ENCODE results near the gene UFC1.

Gene UFC1

GRCh38 chr1:161196111-161196510, 42.3 kb downstream of the UFC1 start:
- no peak for DNase-seq

DNA sequence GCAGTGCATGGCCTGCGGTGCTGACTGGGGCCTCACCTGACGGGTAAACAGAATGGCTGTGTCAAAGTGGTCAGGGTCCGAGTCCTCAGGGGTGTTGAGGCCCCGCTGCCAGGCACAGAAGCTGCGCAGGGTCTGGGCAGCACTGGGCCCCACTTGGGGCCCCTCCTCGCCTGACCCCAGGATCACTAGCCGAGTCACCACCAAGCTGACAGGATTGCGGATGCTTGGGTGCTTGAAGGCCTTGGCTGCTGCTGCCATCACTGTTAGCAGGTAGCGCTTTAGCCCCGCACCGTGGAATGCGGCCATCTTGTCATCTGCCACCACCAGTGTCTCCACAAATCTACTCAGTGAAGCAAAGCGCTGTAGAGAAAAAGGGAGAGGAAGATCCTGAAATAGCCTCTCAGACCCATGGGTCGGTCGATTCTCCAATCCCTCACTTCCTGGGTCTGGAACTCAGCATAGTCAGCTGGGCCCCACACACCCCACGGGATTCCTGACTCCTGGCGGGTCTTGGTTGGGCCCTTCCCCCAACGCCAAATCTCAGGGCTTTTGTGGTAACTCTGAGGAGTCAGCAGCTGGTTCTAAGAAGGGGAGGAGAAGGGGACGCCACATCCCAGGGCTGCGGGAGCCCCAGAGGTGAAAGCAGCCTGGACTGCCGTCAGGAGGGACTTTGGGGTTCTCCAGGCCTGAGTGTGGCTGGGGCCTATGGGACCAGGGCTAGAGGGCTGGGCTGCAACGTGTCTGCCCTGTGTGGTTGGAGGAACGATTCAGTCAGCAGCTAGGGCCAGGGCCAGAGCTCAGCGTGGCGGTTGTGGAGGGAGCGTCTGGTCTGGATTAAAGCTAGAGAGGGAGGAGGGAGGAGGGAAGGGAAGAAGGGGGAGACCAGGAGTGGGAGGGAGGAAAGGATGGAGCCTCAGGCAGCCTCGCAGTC, 43.0 kb downstream of the UFC1 start:
- DNase-seq = no peak

GRCh38 chr1:161197560-161198193, 43.9 kb downstream of the UFC1 start:
- no peak for DNase-seq

DNA sequence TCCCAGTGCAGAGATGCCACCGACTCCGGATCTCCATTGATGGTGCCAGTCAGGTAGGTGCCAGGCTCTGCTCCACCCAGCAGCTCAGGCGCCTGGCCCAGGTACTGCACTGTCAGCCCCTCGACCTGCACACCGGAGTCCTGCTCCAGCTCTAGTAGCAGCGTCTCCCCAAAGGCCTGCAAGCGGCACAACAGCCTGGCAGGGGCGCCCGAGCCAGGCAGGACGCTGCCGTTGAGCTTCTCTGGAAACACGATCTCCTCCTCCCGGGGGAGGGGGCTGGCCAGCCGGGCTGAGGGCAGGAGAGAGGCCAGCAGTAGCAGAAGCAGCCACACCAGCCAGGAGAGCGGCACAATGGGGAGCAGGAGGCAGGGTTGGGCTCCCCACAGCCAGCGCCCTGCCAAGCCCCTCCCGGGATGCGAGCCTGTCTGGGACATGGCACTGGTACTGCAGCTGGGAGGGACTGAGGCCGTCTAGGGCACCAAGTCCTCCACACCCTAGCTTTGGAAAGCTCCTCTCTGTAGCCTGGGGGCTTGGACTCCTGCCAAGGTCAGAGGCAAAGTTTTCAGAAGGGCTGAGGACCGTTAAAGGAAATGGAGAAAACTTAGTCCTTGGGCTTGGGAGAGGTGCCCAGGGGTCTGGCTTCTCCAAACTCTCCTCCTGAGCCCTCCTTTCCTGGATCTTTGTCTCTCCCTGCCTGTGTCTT, 44.6 kb downstream of the UFC1 start:
- DNase-seq = no peak

GRCh38 chr1:161198897-161199431, 45.2 kb downstream of the UFC1 start, which contains the start of gene ADAMTS4:
Gene ADAMTS4, minus strand, starts transcription at chr1:161199054. Its CDS starts 427 bp downstream, at chr1:161198627.
- no peak for DNase-seq

DNA sequence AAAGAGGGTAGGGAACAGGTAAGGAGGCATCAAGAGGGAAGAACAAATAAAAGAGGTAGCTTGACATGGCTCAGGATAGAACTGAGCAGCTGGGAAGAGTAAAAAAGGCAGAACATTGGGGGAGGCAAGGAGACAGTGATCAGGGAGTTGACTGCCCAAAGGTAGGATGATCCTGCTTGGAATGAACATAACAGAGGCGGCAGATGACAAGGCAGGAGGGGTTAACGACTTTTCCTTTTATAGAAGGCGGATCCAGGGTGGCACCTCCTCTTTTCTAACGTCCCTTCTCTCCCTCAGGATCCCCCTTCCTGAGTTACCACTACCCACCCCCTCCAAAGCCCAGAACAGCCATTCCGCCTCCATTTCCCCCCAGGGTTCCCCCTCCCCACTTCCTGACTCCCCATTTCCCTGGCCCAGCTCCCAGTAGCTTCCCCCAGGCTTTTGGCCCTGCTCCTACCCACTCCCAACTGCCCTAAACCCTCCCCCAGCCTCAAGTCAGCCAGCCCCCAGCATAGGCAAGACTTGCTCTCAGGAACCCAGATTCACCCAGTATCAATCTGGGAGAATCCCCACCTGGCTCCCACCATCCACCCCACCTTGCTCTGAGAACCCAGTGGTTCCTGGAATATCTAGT, 45.8 kb downstream of the UFC1 start:
- DNase-seq = no peak

DNA sequence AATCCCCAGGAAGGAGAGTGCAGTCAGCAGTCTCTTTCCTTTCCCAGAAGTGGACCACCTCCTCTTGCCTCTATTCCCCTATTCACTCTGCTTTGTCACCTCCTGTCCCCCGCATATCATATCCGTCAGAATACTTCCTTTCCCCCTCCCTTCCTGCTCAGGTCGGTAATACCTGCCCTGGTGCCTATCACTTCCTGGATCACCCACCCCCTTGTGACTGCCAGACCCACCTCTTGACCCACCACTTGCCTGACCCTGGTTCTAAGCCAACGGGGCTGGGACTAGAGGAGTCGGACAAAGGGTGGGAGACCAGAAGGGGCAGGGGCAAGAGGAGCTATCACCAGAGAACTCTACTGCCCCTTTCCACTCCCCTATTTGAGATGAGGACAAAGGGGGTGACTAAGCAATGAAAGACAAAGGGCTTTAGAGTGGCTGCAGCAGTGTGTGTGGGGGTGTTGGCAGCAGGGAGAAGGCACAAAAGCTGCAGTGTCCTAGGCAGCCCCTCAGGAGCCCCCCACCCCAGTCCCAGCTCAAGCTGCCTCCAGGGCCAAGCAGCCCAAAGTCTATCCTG, 46.7 kb downstream of the UFC1 start:
- DNase-seq = no peak

DNA sequence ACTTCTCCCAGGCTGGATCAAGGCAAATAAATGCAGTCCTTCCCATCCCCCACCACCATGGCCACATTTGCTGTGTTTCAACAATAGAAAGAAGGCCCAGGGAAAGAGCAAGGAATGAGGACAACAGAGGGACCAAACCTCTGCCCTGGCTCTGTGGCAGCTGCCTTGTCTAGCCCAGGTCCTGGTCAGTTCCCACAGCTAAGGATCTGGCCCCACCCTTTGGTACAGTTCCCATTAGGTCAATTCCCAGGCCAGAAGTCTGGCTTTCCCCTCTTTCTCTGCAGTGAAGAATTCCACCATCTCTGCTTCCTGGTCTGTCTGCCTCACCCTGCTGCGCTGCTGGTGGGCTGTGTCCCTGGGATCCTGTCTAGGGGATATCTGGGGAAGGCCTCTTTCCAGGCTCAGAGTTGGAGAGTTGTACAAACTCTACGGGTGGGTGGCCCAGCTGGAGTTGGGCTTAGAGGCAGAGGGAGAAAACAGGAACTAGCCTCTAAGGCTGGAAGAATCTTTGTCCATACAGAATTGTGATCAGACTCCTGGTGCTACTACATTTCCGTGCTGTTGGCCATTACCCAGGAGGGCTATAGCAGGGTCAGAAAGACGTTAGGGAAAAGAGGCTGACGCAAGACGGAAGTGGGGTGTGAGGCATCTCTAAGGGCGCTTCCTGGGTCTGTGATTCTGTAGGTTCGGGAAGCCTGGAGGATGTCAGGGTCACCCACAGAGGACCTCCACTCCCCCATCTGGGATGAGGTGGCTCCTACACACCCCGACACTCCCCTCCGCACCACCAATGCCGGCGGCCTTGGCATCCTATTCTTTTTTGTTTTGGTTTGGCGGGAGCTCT, 47.4 kb downstream of the UFC1 start:
- DNase-seq = no peak

DNA sequence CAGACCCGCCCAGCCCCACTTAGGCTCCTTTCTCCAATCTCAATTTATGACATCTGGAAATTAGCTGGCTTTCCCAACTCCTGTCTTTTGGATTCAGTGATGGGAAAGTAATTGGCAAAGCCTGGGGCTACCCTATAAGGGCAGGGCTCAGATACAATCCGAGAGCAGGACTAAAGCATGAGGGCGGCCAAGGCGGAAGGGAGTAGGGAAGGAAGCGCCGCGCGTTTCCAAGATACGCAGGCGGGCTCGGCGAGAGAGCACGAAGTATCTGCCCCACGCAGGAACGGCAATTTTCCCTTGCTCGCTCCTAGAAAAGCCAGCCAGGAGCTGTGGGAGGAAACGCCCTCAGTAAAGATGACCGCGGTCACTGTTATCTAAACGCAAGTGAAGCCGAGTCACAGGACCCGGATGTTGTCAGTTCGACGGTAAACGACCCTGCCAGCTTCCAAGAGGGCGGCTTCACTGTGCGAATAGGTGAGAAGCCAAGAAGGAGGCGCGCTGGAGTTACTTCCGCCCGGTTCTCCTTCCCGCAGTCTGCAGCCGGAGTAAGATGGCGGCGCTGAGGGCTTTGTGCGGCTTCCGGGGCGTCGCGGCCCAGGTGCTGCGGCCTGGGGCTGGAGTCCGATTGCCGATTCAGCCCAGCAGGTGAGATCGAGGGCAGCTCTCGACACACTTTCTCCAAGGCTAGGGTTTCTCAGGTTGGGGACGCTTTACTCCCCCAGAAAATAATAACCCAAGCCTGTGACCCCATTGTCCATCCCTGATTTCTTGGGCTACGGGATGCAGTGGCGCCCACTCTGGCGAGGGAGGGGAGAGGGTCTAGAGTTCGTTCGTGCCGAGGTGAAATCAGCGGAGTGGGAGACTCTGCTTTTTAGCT, 48.3 kb downstream of the UFC1 start, which contains the start of gene NDUFS2:
NDUFS2 (plus strand) TSS at position 532 of the 877 bp plus-strand sequence; CDS start at position 551, 19 bp downstream.
- DNase-seq = peak; percentile 99

DNA sequence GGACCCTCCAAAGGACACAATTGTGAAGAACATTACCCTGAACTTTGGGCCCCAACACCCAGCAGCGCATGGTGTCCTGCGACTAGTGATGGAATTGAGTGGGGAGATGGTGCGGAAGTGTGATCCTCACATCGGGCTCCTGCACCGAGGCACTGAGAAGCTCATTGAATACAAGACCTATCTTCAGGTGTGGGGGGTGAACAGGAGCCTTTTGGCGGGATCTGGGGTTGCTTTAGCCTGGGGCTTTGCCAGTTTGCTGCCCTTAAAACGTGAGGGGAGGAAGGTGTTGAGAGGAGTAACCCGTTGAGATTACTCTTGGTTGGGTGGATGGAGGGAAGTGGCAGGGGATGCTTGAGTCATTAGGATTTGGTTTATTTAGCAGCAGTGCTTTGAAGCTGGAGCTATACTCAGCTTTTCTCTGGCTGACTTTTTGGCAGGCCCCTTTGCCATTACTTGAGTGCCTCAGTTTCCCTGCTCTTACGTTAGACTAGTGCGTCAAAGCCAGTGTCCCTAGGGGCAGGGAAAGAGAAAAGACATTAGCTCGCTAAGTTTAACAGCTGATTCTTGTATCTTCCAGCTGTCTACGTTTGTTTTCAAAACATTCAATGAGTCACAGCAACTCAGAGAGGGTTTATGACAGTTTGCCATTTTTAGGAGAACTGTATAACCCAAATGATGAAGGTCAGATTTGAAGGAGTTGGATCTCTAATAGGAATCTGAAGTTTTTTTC, 52.8 kb downstream of the UFC1 start:
- no peak for DNase-seq

GRCh38 chr1:161207173-161207572, 53.4 kb downstream of the UFC1 start:
- DNase-seq = no peak

Data from COR-L47 (cell line).